Dedifferentiated amniotic fluid mesenchymal stem cell (primary cell): ENCODE measurements around the gene CRY2.

ENCODE experiments used
- DNase-seq: peaks from one replicate; pipeline ENCODE4 v3.0.0-alpha.2; 2016; ENCODE audit errors: extremely low spot score

CRY2 gene

DNA sequence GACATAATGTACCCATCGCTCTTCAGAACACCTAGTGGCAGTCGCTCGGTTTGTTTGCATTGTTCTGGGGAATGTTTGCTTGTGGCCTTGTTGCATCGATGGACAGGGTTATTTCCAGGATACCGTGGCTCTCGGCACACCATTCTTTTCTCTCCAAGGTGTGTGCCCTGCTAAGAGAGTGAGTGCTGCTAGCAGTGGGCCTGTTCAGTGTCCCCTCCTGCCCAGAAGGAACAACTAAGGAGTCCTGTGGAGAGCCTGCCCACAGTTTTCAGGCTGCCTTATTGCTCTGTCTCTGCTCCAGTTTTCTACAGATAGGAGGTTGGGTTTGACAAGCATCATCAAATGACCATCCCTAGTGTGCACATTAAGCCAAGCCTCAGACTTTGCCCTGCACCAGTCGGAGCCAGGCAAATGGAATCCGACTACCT, 1.4 kb downstream of the CRY2 start:
- no peak for DNase-seq

DNA sequence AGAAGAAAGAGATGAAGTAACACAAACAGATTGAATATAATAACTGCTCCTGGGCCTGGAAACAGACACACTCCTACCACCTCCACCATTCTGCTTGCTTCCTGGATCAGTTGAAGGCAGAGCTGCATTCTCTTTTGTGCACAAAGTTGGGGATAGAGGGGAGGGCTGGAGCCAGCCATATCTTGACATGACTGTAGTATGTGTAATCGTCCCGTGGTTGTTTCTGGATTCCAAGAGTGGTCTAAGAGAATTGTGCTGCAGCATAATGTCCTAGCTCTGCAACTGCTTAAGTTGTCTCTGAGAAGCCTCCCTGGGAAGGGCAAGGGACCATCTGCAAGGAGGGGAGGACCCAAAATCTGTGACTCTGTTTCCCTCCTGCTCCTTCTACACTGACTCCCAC, 3.2 kb downstream of the CRY2 start:
- no peak for DNase-seq

DNA sequence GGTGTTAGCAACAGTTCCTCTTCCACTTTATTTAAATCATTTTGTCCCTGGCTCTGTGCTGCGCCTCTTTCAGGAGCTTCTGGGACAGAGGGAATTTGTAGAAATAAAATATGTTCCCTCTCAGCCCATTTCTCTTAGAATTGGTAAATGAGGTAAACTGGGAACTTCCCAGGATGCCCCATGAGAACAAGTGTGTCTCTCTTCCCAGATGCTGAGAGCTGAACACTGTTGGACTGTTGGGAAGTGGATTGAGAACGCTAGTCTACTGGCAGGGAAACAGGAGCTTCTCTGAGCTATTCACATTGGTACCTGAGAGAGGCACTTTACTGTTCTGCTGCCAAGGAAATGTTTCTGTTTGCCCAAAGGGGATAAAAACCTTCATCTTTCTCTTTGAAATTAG, 4.0 kb downstream of the CRY2 start:
- DNase-seq = no peak

DNA sequence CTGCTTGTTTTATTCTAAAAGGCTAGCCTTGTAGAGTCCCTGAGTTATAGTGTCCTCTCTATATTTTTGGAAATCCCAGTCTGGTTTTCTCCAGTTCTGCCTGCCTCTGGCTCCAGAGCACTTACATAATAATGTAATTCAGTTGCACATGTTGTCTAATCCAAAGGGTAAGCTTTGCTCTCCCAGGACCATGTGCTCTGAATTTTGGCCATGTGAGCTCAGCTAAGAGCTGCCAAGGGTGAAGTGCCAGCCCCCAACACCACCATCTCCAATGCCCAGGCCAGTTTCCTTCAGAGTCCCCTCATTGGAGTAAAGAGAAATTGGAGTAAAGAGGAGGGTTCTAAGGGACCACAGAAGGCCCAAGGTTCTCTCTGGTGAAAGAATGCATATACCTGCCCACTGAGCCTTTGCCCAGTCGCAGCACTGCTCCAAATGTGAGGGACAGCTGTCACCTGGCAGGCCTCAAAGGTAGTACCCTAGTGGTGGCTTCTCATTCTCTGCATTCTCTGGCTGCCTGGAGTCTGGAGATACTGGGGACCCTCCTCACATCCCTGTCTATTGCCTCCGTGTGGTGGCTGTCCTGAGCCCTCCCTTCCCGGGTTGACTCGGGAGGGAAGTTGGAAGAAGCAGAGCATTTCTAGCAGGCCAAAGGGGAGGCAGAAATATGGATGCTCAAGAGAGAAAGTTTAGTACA, 4.9 kb downstream of the CRY2 start:
- DNase-seq = no peak

DNA sequence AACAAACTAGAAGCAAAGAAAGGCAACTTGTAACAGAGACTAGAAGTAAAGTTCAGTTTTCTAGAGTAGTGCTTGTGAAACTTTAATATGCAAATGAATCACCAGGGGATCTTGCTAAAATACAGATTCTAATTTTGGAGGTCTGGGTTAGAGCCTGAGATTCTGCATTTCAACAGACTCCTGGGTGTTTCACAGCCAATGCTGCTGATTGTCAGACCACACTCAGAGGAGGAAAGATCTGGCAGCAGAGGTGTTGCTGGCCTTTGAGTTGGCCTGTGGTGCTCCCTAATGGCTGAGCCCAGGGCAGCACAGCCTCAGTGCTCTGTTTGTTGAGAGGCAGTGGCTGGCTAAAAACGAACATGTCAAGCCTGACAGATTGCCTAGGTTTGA, 5.4 kb downstream of the CRY2 start:
- no peak for DNase-seq

DNA sequence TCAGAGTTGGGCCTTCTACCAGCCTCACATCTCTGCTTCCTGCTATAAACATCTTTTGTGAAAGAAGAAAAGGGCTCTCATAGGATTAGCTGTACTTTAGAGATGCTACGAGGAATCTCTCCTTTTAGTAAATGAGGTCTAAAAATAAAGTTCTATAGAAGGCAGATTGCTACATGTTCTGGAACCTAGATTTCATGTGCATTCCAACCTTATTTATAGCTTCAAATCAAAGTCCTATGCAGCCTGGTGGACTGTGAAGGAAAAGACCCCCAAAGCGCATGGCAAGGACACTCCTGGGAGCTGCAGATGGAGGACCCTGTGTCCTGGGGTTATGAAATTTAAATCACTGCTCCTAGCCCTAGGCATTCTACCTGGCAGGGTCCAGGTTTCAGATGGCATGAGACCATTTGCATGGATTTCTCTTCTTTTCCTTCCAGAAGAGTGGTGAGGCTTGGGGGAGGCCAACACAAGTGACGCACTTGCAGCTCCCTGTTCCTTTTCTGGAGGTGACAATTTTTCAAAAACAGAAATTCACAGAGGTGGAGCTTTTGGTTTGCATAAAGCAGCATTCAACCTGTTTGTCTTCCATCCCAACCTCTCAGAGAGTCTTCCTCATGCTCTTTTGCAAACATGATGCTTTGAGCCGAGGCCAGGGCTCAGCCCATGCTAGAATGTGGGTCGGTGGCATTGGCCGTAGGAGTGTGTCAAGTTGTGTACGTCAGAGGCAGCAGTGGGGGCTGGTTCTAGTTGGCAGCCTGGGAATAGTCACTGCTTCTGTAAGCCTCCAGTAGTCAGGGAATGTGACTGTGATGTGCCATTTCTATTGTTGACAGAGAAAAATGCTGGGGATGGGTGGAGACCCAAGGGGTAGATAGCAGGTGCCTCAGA, 6.3 kb downstream of the CRY2 start:
- DNase-seq = no peak

DNA sequence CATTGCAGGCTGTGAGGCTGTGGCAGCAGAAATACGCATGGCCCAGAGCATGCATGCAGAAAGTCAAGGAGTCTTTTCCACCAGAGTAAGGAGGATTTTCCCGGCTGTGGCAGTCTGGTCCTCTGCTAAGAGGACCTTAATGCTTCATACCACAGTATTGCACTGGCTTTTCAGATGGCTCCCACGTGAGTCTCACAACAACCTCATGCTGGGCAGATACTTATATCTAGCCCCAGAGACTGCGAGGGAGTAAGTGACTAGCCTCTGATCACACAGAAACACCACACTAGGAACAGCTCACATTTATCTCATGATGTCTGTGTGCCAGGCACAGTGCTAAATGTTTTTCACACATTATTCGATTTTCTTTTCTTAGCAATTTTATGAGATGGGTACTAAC, 8.0 kb downstream of the CRY2 start:
- DNase-seq = no peak

DNA sequence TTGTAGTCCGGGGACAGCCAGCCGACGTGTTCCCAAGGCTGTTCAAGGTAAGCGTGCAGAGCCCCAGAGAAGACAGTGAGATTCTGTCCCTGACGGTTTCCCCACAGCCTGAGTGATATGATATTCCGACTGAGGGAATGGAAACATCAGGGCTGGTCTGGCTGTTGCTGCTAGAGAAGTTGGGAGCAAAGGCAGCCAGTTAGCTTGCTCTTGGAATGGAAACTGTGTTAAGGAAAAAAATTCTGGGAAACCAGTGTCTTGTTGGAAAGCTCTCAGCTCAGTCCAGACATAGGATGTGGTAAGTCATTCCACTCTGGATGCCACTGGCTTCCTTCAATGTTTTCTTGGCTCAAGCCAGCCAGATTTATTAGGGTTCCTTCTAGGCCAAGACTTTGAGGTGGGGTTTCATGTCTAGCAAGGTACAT, 8.8 kb downstream of the CRY2 start:
- DNase-seq = no peak

DNA sequence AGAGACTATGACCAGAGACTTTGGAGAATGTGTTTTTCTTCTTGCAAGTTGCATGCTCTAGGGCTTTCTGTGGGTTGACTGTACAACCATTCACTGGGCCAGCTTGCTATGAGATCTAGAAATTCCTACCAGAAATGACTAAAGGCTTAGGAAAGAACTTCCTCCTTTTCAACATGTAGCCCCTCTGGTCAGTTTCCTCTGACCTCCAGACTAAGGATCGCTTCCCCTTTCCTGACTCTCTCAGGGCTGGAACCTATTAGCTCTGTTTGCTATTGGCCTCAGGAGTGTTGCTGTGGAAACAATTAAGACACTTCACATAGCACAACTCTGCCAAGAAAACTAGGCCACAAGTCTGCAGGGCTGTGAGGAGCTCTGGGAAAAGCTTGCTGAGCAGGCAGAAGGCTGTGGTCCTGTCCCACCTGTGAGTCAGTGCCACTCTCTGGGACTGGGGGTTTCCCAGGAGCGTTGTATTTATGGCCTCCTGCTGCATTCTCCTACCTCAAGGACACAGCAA, 10.7 kb downstream of the CRY2 start:
- peak; percentile 86 for DNase-seq

DNA sequence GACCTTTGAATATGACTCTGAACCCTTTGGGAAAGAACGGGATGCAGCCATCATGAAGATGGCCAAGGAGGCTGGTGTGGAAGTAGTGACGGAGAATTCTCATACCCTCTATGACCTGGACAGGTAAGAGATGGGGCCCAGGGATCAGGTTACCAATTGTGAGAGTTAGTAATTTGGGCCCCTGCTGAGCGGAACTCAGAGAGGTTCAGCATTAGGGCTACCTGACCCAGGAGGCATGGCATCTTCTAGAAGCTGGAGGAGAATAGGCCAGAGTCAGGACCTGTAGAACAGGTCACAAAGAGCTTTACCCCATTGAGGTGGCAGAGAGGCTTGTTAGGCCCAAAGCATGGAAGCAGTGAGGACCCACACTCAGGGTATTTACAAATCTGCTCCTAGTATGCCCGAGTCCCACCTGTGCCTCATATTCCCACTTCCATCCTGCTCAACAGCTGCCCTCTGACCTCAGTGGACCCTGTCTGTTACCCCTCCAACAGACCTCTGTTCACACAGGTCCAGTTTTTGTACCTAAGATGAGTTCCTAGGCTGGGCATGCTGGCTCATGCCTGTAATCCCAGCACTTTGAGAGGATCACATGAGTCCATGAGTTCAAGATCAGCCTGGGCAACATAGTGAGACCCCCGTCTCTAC, 11.6 kb downstream of the CRY2 start:
- no peak for DNase-seq

DNA sequence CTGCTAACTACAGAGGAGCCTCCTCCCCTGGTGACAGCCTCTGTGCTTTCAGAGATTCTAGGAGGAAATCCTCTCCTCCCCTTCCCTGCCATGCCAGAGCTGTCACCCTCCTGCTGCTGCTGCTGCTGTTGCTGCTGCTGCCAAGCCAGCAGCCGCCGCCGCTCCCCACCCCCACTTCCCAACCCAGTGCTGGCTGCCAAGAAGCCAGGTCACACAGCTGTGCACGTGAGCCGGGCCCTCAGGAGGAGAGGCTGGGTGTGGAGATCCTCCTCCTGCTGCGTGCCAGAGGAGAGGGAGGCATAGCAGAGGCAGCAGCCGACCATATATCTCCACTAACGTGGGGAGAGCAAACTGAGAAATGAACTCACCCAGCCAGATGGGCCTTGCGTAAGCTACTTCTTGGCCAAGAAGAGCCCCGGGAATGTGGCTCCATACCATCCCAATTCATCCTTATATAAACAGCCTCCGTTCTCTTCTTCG, 12.4 kb downstream of the CRY2 start:
- peak; percentile 96 for DNase-seq

DNA sequence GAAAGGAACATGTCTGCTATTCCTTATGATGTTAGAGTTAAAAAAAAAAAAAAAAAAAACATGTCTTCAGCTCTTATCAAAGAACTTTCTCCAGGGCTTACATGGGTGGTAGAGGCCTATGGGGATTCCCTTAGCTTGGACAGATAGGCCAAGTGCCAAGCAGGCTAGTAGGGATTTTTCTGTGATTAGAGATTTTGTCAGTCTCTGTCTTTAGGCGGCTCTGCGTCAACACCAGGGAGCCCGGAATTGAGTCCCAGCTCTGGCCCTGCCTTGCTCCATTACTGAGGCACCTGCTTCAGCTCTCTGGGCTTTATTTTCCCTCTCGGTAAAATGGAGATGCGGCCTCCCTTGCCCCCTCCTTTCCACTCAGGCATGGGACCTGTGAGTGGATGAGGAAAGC, 13.1 kb downstream of the CRY2 start:
- no peak for DNase-seq

DNA sequence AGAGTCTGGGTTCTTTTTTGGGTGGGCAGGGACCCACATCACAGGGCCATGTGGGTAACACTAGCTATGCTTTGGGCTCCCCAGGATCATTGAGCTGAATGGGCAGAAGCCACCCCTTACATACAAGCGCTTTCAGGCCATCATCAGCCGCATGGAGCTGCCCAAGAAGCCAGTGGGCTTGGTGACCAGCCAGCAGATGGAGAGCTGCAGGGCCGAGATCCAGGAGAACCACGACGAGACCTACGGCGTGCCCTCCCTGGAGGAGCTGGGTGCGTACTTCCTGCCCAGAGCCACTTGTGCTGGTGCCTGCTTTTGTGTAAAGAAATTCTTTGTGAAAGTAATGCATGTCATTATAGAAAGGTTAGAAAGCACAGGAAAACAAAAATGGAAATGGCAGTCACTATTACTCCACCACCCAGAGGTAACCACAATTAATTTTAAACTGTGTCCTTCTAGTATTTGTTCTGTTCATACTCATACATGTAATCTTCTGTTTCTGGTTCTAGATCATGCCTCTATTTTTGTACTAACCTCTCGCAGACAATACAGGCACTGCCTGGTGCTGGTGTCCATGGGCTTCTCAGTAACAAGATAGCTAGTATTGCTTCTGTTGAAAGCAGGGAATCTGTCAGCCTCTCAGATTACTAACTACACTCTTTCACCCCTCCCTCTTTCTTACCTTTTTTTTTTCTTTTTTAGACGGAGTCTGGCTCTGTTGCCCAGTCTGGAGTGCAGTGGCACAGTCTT, 13.7 kb downstream of the CRY2 start:
- DNase-seq = no peak

DNA sequence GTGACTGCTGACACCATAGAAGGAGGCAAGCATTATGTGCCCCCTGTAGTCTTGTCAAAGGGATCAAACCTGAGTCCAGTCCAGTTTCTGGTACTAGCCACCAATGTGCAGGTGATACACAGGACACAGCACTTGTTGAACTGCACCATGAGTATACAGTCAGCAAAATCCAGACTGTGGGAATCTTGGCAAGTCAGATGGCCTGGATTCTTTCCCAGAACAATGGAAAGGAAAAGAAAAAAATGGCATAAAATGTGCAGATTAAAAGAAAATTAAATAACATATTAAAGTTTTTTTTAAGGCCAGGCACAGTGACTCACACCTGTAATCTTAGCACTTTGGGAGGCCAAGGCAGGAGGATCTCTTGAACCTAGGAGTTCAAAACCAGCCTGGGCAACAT, 16.8 kb downstream of the CRY2 start:
- no peak for DNase-seq

DNA sequence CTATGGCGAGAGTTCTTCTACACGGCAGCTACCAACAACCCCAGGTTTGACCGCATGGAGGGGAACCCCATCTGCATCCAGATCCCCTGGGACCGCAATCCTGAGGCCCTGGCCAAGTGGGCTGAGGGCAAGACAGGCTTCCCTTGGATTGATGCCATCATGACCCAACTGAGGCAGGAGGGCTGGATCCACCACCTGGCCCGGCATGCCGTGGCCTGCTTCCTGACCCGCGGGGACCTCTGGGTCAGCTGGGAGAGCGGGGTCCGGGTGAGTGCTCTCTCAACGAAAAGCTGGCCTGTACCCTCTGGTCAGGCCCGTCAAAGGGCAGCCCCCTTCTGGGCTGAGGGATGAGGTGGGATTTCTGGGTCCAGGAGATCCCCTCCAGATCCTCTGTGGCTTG, 22.3 kb downstream of the CRY2 start:
- no peak for DNase-seq

DNA sequence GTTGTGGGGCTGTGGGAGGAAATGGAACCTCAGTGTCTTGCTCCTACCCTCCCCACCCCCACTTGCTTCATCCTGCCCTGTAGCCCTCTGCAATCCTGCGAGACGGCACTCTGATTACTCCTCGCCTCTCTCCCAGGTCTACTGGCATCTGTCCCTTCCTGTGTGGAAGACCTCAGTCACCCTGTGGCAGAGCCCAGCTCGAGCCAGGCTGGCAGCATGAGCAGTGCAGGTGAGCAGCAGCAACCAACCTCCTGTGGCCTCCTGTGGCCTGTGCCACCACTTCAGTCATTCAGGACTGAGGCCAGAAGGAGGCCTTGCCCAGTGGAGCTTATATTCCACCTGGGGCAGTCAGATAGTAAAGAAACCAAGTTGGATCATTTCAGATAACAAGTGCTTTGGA, 23.4 kb downstream of the CRY2 start:
- no peak for DNase-seq

DNA sequence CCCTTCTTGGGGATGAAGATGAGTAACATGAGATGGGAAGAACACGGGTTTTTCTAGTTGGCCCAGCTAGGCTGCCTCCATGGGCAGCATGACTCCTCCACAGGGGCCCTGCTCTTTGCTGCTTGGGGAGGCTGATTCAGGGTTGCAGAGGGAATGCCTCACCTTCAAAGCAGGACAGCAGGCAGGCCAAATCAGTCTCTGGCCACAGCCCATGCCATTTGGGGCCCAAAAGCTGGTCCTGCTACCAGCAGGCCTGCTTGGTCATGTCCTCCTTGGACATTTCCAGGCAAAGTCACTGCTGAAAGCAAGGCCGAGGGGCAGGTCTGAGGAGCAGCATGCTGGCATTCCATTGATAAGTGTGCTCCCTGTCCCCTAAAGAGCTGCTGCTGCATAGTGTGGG, 24.4 kb downstream of the CRY2 start:
- no peak for DNase-seq

DNA sequence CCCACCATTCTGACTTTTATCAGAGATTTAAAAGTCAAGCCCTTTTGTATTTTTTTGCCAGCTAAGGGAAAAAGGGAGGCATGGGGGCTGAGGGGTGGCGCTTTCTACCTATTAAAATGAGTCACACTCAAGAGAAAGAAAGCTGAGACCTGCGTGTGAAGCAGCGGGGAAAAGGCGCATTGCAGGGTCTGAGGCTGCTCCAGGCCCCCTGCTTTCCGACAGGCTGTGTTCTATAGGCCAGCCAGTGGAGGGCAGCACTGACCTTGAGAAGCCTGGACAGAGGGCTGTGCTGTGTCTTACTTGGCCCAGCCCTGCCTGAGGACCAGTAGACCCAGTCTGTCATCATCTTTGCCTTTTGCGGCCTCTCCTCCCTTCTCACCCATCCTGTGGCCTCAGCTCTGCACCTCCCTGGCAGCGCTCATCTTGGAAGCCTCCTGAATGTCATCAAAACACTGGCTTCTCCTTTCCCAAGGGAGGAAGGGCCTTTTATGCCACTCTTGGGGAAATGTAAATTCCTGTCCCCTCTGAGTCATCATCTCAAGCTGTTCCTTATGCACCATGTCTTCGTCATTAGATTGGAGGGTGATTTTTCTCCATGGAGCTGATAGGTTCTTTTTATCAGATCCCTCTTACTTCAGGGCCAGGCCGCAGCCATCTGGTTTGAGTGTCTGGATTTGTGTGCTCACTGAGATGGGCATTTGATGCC, 25.5 kb downstream of the CRY2 start:
- DNase-seq = peak; percentile 37

DNA sequence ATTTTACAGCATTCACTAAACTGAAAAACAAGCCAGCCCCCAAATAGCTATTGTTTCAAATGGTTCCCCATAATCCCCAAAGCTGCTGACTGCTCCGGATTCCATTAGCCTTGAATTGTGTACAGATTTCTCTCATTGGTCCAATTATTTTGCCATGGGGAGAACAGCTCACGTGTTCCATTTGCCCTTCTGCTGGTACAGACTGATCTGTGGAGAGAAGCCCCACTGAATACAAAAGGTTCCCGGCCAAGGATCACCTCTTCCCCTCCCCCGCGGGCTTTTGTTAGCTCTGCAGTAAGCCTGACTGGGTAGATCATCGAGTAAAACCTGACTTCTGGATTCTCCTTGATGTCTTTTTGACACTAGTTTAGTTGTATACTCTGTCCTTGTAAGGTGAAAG, 29.1 kb downstream of the CRY2 start:
- no peak for DNase-seq

DNA sequence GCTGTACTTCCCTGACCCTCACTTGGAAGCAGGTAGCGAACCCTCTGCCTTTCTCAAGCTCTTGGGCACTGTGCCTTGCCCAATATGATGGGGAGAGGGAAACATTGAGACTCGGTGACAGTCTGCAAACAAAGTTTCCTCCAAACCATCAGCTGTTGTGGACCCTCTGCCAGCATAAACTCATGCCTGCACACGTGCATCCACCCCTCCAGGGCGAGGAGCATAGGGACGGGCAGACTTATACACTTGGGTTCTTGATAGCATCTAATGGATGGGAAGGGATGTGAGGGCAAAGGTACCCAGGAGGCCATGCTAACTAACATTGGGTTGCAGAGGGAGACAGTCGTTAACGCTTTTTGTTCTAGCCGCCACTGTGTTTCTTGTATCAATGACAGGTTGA, 29.9 kb downstream of the CRY2 start:
- no peak for DNase-seq

DNA sequence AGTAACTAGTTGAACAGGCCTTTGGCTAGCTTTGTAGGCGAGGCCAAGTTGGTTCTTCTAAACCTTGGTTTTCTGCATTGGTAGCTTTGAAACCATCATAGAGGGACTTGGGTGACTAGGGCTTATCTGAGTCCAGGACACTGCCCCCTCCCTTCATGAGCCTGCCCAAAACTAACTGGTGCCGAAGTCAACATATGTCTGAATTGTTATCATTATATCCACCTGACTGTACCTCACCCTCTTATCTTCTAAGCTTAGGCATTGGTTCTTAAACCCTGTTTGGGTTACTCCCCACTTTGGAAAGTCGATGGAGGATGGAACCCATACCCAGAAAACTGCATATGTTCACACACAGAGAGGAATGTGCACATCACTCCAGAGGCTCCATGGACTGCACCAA, 30.6 kb downstream of the CRY2 start:
- DNase-seq = no peak
